Pancreas (tissue), 10 donors: ENCODE results near the gene LINGO1. TPM values are rescaled to one million over a fixed set of nuclear protein-coding genes. Genes with fewer than 3 reads are reported as not detected.

ENCODE experiments used
- ATAC-seq, 4 donors: fragments of 200-7000 bp; cut with Tn5 transposase; one replicate each; pipeline versions ENCODE4 v1.8.0 to v1.9.1; 2020; ENCODE audit warnings: mild to moderate bottlenecking in 4 of 4, moderate library complexity in 4 of 4
- DNase-seq, 6 donors: peaks; one replicate each; pipeline ENCODE4 v3.0.0-alpha.2; 2020
- FAIRE-seq: peaks from 2 replicates; lab custom pipeline; 2012; peaks lifted over from hg19 to GRCh38; lab: Jason Lieb, UNC
- H3K27ac ChIP-seq, 4 donors: fragments of 200-600 bp; sonication (generic); 1 replicate in 3 of 4; 2 replicates in 1 of 4; pipeline versions ENCODE4 v1.5.0 to v1.8.0; 2020
- H3K27me3 ChIP-seq, 4 donors: fragments of 200-600 bp; one replicate each; pipeline ENCODE4 v1.8.0; 2021
- H3K36me3 ChIP-seq, 3 donors: fragments of 200-600 bp; sonication (generic) in 1 of 3; one replicate each; pipeline versions ENCODE4 v1.5.0 to v1.8.0; 2020 to 2021
- H3K4me1 ChIP-seq, 3 donors: fragments of 200-600 bp; one replicate each; pipeline ENCODE4 v1.8.0; 2021
- H3K4me3 ChIP-seq, 4 donors: fragments of 200-600 bp; sonication (generic) in 2 of 4; one replicate each; pipeline versions ENCODE4 v1.5.0 to v1.8.0; 2020 to 2021
- H3K9me3 ChIP-seq, 4 donors: fragments of 200-600 bp; one replicate each; pipeline ENCODE4 v1.8.0; 2021
- WGBS, 2 donors: extraction: QIAGEN DNeasy Blood & Tissue Kit; methylation state at CpG; one replicate each; pipeline ENCODE4 v1.1.7; 2013; 5-methylcytosine and 5-hydroxymethylcytosine counted together
- intact Hi-C, 3 donors: fragments of 100-400 bp; cut with DNase I; formaldehyde crosslinking; loops; one replicate each; pipeline versions ENCODE4 v1.11.1 to v1.14.2; 2022
- polyA plus RNA-seq, 2 donors: library from polyadenylated mRNA; stranded (reverse); fragments of 200-250 nt; gene quantifications; one replicate each; pipeline ENCODE4 v1.2.3, GENCODE V29; 2013
- total RNA-seq, 6 donors: library from RNA; stranded (reverse); fragmentation: NEBNext Ultra II Directional in 4 of 6; extraction: Animal tissue kit (Norgen Biotek cat#: 25700) in 4 of 6; gene quantifications; one replicate each; pipeline versions ENCODE4 v1.2.1 to v1.2.4, GENCODE V29; 2021 to 2023
- TF ChIP-seq, protein P1 (sequence below), 4 donors: fragments of 200-600 bp; sonication (generic) in 3 of 4; IDR thresholded peaks; one replicate each; pipeline versions ENCODE4 v1.5.0 to v1.8.0; 2021; ENCODE audit warnings: antibody characterized with exemption in 4 of 4
- donor health status: healthy with polysubstance abuse.
- donor health status: DM: no; HTN: no; CAD: no; lungs with moderate emphysema.
- donor health status: DM: no; HTN: no; CAD: no.
- donor health status: control.
- donor health status: control.
- donor health status: Bipolar disorder and iron deficiency.
- donor health status: DM: yes; HTN: yes; CAD: no.
- donor health status: DM: no; HTN: no; CAD: no.
- donor health status: DM: no; HTN: no; CAD: no.
- donor health status: DM: yes; HTN: yes; CAD: no.

LINGO1 gene
- total and polyA plus RNA-seq, 8 donors = 0.80 to 3.0 (median 1.7) TPM

DNA sequence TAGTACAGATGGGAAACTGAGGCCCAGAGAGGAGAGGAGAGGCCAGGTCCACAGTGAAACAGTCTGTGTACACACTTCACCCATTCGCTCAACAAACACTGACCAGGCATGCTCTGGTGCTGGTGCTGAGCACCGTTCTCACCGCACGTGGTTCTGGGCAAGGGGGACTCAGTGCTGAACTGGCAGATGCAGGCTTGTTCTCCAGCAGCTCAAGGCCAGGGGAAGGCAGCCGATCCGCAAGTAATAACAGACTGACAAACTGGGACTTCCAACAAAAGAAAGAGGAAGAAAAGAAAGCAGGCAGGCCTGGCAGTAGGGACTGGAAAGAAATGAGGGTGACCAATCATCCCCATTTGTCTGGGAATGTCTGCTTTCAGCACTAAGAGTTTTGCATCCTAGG is 25.6 kb upstream of the LINGO1 start:
- Histone ChIP-seq H3K36me3 (no peaks in the 10 kb centered on the region), H3K4me3 (no peak overlapping the region), H3K27ac (no peak overlapping the region), H3K9me3 (no peaks in the 10 kb centered on the region), H3K27me3 (no peaks in the 10 kb centered on the region), H3K4me1 (no peaks in the 10 kb centered on the region)
- ATAC-seq (no peak), DNase-seq (no peak), FAIRE-seq (no peak)
- intact Hi-C loops = no loop called here
- TF ChIP-seq, protein P1, sequence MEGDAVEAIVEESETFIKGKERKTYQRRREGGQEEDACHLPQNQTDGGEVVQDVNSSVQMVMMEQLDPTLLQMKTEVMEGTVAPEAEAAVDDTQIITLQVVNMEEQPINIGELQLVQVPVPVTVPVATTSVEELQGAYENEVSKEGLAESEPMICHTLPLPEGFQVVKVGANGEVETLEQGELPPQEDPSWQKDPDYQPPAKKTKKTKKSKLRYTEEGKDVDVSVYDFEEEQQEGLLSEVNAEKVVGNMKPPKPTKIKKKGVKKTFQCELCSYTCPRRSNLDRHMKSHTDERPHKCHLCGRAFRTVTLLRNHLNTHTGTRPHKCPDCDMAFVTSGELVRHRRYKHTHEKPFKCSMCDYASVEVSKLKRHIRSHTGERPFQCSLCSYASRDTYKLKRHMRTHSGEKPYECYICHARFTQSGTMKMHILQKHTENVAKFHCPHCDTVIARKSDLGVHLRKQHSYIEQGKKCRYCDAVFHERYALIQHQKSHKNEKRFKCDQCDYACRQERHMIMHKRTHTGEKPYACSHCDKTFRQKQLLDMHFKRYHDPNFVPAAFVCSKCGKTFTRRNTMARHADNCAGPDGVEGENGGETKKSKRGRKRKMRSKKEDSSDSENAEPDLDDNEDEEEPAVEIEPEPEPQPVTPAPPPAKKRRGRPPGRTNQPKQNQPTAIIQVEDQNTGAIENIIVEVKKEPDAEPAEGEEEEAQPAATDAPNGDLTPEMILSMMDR (IDR thresholded peaks at IDR 0.05) = no peak
- 87 to 92% methylated on average over 6 of the region's 6 CpGs for WGBS, 2 donors

DNA sequence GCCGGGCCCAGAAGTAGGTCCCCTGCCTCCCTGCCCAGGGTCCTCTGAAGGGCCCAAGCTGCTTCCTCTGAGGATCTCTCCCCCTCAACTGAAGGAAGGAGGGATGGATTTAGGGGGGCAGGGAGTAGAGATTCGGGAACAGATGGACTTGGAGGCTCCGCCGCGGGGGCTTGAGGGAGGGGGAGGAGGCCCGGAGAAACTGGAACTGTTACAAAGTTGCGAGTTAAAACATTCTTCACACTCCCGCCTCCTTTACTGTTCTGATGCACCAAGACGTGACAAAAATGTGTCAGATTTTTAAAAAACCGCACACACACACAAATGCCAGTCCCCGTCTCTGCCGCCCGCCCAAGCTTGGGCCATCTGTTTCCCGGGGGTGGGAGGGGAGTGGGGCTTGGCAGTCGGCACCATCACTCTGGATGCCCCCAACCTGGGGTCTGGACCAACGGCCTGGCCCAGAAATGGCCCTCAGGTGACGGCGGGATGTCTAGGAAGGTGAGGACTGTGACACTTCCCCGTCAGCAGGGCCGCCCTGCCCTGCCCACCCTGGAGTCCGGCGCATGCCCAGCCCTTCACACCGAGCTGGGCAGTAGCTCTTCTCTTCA is 25.0 kb upstream of the LINGO1 start:
- H3K4me1 ChIP-seq = no peaks in the 10 kb centered on the region
- ATAC-seq (no peak), FAIRE-seq (no peak), DNase-seq (no peak)
- intact Hi-C loops = no loop called here
- H3K27ac ChIP-seq = no peak overlapping the region
- no peaks in the 10 kb centered on the region for H3K9me3 ChIP-seq
- no peak overlapping the region for H3K4me3 ChIP-seq
- H3K27me3 ChIP-seq = no peaks in the 10 kb centered on the region
- WGBS, 2 donors = 76 to 79% methylated on average over 22 to 23 of the region's 23 CpGs
- no peaks in the 10 kb centered on the region for H3K36me3 ChIP-seq
- TF ChIP-seq, protein P1 (IDR thresholded peaks at IDR 0.05) = no peak

- 77 to 78% methylated on average over 12 of the region's 12 CpGs for WGBS, 2 donors
- ATAC-seq (no peak), FAIRE-seq (no peak), DNase-seq (peak in 1 of 6 donors; percentile 51)
- Histone ChIP-seq H3K4me3 (no peak overlapping the region), H3K27ac (no peak overlapping the region), H3K4me1 (no peaks in the 10 kb centered on the region), H3K9me3 (no peaks in the 10 kb centered on the region), H3K27me3 (no peaks in the 10 kb centered on the region), H3K36me3 (no peaks in the 10 kb centered on the region)
- TF ChIP-seq, protein P1 (IDR thresholded peaks at IDR 0.05) = no peak
- intact Hi-C loops = no loop called here
Measured at GRCh38 chr15:77656294-77656693, 23.6 kb upstream of the LINGO1 start.

- H3K27ac ChIP-seq = no peak overlapping the region
- no peak overlapping the region for H3K4me3 ChIP-seq
- no peaks in the 10 kb centered on the region for H3K9me3 ChIP-seq
- intact Hi-C loops = no loop called here
- H3K27me3 ChIP-seq = no peaks in the 10 kb centered on the region
- no peak for FAIRE-seq
- ATAC-seq = peak in 1 of 4 donors; percentile 25
- H3K4me1 ChIP-seq = no peaks in the 10 kb centered on the region
- TF ChIP-seq, protein P1 (IDR thresholded peaks at IDR 0.05) = peak in 1 of 4 donors; percentile 6
- DNase-seq = peak in 1 of 6 donors; percentile 12
- H3K36me3 ChIP-seq = no peaks in the 10 kb centered on the region
- 23 to 24% methylated on average over 4 of the region's 4 CpGs for WGBS, 2 donors
Measured at GRCh38 chr15:77654975-77655374, 22.3 kb upstream of the LINGO1 start.

- Histone ChIP-seq H3K9me3 (no peaks in the 10 kb centered on the region), H3K36me3 (no peaks in the 10 kb centered on the region), H3K27ac (no peak overlapping the region), H3K4me1 (no peaks in the 10 kb centered on the region), H3K4me3 (no peak overlapping the region), H3K27me3 (no peaks in the 10 kb centered on the region)
- FAIRE-seq (no peak), DNase-seq (peak in 1 of 6 donors; percentile 7), ATAC-seq (no peak)
- TF ChIP-seq, protein P1 (IDR thresholded peaks at IDR 0.05) = no peak
- intact Hi-C loops = no loop called here
- 85 to 87% methylated on average over 4 of the region's 4 CpGs for WGBS, 2 donors
Measured at GRCh38 chr15:77653832-77654480, 21.2 kb upstream of the LINGO1 start.
